ENCODE data around the gene ARHGAP15.
A peak's percentile ranks its signal among the peaks of the same experiment; 100 is the strongest.
"Not testable (repeated sequence)": the region's sequence is repeated elsewhere in the genome, so short reads cannot be mapped to it uniquely, and the experiment has no call there.

Gene ARHGAP15

DNA sequence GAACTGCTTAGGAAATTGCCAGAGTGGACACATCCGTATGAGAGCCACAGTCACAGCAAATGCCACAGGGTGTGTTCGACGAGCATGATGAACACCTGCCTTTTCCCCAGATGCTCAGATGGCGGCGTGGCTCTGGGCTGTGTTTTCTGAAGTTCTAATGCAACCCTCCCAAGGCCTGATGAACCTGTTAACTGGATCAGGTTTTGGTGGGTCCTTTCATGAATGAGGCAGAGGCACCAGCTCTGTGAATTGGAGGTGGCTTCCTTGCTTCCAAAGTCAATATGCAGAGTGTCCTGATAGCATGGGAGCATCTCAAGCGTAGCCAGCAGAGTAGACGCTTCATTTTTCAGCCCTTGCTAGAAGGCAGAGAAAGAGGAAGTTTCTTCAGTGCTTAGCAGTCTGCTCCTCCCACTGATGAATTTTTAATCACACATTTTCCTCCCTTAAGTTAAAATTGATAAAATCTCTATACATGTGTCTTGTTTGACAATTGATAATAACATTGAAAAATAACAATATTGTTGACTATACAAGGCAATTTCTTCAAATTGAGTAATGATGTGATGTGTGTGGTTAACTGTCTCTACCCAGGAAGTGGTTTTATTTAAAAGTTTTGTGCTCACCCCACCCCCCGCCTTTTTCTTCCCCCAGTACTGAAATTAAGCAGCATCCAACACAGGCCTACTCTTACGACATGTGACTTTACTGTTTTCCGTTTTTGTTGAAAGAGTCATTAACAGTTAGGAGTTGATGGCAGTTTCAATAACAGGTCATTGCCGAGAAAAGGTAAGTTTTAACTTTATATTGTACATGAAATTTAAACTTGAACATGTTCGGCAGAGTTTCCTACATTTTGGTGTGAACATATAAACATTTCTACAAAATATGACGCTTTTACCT, at the start of gene ARHGAP15:
Gene ARHGAP15 (plus strand): TSS at position 739 of the 900 bp plus-strand sequence.
- DNase-seq (ENCODE audit: low spot score) = no peak

DNA sequence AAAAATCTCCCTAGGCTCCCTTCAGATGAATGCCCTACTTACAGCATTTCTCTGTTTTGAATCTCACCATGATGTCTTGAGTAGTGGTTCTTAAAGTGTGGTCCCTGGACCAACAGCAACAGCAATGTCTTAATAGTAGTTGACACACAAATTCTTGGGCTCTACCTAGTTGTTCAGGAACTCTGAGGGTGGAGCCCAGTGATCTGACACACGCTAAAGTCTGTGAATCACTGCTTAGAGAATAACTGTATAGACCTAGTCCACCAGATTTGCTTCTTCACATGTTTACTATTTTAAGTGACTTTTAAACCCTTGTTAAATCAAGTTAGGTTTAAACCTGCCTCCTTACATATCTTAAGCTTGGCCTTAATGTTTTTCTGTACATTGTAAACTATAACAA, 47.6 kb upstream of the ARHGAP15 start:
- DNase-seq (ENCODE audit: low spot score) = no peak

DNA sequence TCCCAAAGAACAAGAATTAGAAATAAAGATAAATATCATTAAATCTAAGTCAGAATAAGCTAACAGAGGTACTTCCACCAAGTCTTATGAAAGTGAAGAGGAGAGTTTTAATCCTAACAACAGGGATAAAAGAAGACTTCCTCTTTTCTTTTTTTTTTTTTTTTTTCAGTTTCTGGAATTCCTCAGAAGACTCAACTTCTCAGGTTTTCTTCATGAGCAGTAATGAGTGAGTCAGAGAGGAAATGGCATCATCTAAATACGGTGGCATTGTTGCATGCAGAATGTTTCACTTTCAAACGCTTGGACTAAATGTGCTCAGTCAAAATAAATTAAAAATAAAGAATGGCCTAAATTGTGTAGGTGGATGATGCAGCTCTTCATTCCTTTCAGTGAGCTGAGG, 45.6 kb upstream of the ARHGAP15 start:
- no peak for DNase-seq (ENCODE audit: low spot score)

DNA sequence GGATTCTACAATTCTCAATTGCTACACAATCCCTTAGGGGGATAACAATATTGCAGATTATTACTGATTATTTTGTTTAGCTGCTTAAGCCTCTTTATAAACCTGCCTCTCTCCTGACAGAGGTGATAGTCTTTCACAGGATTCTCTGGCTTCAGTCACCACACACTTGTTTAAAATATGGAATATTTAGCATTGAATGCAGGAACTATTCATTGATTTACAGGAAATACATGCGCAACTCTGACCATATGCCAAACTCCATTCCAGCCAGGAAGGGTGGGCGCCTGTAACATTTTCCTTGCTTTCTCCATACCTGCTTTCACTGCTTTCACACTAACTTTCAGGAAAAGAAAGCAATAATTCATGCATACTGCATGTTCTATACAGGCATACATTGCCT, 44.8 kb upstream of the ARHGAP15 start:
- no peak for DNase-seq (ENCODE audit: low spot score)

DNA sequence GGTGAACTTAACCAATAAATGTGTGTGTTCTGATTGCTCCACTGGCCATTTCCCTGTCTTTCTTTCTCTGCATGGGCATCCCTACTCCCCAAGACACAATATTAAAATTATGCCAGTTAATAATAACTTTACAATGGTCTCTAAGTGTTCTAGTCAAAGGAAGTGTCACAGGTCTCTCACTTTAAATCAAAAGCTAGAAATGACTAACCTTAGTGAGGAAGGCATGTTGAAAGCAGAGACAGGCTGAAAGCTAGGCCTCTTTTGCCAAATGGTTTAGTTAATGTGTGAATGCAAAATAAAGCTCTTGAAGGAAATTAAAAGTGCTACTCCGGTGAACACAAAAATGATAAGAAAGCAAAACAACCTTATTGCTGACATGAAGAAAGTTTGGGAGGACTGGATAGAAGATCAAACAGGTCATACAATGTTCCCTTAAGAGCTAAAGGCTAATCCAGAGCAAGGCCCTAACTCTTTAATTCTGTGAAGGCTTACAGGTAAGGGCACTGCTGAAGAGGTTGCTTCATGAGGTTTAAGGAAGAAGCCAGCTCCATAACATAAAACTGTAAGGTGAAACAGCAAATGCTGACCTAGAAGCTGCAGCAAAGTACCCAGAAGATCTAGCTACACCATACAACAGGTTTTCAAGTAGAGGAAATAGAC, 44.0 kb upstream of the ARHGAP15 start:
- DNase-seq (ENCODE audit: low spot score) = no peak

DNA sequence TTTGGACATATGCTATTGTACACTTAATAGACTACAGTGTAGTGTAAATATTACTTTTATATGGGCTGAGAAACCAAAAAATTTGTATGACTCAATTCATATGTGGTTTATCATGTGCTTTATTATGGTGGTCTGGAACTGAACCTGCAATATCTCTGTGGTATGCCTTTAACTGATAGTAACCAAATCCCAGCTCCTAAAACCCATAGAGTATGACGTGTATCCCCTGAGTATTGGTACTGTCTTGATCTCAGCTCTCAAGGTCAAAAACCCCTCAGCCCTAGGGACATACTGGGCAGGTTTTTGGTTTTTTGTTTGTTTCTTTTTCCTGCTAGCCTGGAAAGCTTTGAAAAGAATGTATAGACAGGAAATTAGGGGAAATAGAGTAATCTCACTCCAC, 42.2 kb upstream of the ARHGAP15 start:
- no peak for DNase-seq (ENCODE audit: low spot score)

DNA sequence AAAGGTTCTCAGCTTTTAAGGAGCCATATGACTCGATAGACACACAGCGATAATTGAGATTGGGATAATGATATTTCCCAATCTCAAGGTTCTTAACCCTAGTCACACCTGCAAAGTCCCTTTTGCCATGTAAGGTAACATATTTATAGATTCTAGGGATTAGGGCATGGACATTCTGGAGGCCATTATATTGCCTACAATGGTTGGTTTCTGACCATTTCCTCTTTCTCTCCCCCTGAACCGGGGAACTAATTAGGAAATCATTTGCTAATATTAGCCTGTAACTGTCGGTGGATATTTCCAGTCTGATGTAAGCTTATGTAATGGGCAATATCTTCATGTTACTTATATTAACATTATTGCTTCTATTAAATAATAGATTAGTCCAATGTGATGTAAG, 40.8 kb upstream of the ARHGAP15 start:
- no peak for DNase-seq (ENCODE audit: low spot score)

DNA sequence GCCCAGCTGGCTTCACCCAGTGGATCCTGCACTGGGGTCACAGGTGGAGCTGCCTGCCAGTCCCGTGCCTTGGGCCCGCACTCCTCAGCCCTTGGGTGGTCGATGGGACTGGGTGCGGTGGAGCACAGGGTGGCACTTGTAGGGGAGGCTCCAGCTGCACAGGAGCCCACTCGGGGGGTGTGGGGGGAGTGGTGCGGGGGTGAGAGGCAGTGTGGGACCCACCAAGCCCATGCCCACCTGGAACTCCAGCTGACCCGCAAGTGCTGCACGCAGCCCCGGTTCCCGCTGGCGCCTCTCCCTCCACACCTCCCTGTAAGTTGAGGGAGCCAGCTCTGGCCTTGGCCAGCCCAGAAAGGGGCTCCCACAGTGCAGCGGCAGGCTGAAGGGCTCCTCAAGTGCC, 39.7 kb upstream of the ARHGAP15 start:
- DNase-seq (ENCODE audit: low spot score) = not testable (repeated sequence)

DNA sequence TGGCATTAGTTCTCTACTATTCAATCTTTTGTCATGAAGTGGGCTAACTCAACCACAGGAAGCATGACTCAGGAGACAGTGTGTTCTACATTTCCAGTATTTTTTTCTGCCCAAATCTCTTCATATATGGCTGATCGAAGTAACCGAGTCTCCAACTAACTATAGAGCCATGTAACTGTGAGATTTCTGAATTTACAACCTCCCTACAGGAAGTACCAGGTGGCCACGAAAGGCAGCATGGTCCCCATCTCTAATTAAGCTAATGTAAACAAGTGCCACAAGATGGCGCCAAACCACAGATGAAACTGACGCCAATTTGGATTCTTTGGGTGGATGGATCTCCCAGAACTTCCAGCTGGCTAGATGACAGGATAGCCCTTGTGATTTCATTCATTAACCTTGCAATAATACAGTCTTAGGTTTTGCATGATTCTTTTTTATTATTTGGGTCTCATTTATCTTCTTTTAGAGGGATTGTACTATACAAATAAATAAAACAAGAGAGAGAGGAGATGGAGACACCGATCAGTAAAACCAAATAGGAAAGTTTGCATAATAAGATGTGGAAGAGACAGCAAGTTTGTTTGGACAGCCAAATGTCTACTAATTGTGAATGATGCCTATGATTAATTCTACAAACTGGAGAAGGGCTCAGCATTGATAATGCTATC, 18.3 kb upstream of the ARHGAP15 start:
- peak; percentile 5 for DNase-seq (ENCODE audit: low spot score)

DNA sequence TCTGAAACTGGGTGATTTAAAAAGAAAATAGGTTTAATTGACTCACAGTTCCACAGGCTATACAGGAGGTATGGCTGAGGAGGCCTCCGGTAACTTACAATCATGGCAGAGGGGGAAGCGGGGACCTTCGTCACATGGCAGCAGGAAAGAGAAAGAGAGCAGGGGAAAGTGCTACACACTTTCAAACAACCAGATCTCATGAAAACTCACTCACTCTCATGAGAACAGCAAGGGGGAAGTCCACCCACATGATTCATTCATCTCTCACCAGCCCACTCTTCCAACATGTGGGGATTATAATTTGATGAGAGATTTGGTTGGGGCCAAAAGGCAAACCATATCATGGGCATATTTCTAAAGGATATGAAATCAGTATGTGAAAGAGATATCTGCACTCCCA, 12.0 kb upstream of the ARHGAP15 start:
- DNase-seq (ENCODE audit: low spot score) = no peak

DNA sequence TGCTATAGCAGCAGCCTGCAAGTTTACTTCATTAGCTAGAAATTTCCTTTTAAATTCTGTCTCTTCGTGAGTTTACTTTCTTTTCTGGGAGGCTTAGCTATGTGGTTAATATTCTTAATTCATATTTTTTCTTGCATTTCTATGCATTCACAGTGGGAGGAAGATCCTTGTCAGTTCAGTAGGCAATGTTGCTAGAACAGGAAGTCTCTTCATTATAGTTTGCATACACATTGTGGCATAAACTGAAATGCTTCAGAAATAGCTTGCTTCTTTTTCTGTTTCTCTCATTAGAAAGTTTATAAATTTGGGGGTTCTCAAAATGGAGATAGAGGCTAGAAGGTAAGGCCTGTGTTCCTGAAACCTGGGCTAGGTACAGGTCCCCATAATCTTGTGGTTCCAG, 8.1 kb upstream of the ARHGAP15 start:
- DNase-seq (ENCODE audit: low spot score) = no peak

DNA sequence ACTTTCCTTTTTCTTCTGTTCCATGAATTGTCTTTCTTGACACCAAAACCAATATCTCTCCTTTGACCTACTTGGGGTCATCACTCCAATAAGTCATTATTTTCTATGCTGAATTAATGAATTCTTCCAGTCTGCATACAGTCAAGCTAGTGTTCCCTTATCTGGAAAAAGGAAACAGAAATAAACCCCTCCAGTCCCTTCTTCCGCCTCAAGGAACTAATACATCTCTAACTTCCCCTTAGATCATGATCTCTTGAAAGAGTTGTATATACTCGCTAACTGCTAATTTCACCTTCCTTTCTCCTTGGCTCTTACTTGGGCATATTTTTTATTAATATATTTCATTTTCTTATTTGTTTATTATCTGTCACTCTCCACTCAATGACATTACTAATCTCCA, 7.3 kb upstream of the ARHGAP15 start:
- DNase-seq (ENCODE audit: low spot score) = no peak

DNA sequence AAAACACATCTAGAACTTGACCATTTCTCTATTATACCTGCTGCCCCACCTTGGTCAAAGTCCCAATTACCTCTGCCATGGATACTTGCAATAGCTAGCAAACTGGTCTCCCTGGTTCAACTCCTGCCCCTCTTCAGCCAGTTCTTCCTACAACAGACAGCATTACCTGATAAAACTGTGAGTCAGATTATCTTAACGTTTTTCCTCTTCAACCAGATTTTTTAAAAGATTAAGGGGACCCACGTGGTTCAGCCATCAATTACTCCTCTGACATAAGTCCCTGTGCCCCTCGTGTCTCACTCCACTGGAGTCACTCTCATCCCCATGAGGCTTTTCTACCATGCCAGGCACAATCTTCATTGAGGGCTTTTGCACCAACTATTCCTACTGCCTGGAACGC, 5.3 kb upstream of the ARHGAP15 start:
- no peak for DNase-seq (ENCODE audit: low spot score)

DNA sequence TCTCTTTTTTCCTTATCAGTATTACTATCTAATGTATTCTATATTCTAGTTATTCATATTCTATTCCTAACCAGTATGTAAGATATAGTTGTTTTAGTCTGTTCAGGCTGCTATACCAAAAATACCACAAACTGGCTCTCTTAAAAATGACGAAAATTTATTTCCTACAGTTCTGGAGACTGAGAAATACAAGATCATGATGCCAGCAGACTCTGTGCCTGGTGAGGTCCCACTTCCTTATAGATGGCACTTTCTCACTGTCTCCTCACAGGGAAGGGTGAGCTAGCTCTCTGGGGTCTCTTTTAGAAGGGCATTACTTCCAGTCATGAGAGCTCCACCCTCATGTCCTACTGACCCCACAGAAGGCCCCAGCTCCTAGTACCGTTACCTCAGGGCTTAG, 4.8 kb upstream of the ARHGAP15 start:
- no peak for DNase-seq (ENCODE audit: low spot score)

DNA sequence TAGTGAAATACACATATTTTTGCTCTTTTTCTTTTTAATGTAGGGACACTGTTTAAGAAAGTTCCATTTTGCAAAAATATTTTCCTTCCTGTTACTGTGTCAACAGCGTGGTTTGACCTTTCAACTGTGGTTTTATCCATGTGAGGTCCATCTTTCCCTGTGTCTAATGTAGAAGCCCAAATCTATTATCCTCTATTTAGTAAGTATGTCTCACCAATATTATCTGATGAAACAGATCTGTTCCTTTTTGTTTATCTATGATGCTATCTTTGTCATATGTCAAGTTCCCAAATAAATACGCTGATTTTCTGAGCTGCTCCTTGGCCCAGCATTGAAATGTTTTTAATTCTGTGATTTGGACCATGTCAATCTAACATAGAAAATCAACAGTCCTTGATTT, 3.5 kb upstream of the ARHGAP15 start:
- DNase-seq (ENCODE audit: low spot score) = no peak

DNA sequence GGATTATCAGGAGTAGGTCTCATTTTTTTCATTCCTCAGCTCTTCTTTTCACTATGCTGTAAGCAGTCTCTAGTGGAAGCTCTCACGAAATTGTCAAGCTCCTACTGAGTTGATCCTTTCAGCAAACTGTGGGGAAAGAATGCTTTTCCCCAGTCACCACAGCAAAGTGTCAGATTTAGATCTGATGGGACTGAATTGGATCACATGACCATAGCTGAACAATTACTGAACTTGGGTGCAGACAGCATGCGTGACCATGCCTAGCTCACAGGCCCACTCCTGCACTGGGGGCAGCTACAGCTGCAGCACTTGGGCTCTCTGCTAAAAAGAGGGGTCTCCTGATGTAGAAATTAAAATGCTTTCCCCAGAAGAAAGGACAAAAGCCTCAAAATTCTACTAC, 3.1 kb downstream of the ARHGAP15 start:
- DNase-seq (ENCODE audit: low spot score) = no peak

DNA sequence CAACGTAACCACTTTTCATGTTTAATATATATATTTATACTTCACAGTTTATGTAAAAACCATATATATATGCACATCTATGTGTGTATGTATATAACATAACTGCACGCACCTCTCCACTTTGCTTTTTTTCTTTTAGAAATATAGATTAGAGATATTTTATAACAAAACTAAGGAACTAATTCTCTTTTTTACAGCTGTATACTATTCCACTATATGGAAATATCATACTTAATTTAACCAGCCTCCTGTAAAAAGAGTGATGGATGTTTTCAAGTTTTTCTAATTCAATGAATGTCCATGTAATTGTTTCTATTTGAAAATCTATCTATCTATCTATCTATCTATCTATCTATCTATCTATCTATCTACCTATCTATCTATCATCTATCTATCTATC, 4.6 kb downstream of the ARHGAP15 start:
- no peak for DNase-seq (ENCODE audit: low spot score)

DNA sequence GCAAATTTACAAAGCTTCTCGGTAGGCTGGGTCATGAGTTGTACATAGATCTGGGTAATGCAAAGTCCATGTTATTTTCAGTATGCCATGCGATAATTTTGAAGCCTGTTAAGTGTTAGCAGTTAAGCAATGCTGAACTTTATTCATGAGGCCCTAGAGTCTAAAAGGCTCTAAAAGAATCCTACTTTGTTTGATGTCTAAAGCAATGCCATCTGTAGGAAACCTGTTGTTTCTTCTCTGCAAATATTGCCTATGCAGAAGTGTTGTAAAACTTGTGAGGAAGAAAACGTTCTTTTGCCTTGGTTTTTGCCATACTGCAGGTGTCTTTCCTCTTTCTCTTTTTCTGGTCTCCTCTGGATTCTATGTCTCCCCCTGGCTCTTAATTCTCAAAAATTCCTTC, 9.1 kb downstream of the ARHGAP15 start:
- no peak for DNase-seq (ENCODE audit: low spot score)

DNA sequence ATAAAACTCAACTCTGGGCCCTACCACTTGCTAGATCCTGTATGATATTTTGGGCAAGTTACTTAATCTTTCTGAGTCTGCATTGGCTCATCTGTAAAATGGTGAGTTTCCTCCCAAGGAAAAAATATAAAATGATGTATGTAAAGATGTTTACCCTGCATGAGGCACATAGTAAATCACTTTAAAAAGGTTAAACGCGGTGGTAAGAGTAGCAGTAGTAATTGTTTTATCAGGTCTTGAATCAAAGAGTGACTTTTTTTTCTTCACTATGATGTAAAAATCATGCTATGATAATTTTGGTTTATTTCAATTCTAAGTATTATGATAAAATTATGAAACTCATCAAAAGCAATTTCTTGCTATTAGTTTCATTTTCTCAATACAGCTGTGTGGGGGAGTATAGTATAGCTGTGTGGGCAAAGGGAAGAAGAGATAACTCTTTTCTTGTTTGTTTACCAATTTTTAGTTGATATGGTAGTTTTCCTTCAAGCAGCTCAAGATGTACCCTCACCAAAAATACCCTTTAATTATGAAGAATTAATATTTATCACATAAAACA, 10.7 kb downstream of the ARHGAP15 start:
- no peak for DNase-seq (ENCODE audit: low spot score)

DNA sequence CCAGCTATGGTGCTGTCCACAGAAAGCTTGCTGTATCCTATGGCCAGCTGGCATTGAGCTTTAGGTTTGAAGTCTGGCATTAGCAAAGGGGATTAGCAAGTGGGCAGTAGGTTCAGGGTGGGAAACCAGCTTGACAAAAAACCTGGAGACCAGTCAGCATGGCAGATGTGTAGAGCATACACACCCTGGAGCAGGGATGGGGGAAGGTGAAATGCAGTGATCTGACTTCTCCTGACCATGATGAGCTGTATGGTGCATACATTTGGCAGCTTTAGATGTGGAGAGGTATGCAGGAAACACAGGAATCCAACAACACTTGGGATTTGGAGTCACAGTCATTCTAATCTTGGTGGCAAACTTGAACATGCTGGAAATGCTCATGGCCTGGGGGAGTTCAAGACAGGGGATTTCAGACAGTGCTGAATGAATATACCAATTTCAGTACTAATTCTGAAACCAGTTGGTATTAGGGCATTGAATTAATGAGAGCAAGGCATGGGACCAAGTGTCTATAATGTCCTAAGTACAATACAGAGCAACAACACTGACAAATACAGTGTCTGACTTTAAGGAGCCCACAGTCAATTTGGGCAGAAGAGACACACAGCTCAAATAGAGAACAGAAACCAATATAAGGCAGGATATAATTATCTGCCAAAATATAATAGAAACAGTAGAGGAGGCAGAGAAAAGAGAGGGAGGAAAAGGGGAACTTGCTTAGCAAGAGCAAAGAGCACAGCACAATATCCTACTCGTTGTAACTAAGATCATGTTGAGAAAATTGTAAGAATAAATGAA, 11.8 kb downstream of the ARHGAP15 start:
- no peak for DNase-seq (ENCODE audit: low spot score)

DNA sequence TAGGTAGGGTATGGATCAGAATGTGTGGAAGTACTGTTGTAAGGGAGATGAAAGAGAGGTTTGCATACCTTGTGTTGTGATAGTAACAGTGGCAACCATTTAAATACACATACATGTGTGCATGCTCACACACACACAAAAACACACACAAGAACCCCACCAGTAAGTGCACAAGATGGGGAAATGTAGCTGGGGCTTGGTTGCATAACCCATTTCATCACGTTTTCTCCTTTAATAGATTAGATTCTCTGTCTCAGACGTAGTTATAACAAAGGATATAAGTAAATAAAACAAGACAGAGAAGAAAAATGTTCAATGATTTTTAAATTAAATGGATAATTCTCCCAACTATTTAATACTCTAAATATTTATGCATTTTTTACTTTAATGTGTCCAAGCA, 13.4 kb downstream of the ARHGAP15 start:
- DNase-seq (ENCODE audit: low spot score) = no peak

Data from hepatic stellate cell (primary cell).